ENCODE results near the gene CEP112.

Gene CEP112

GRCh38 chr17:65931246-65932149 lies 260.4 kb downstream of the CEP112 start:
- DNase-seq (ENCODE audit: low read depth), result no peak

- no peak for DNase-seq (ENCODE audit: low read depth)
Measured at GRCh38 chr17:65930140-65930730, 261.7 kb downstream of the CEP112 start.

- DNase-seq (ENCODE audit: low read depth), result no peak
Measured at GRCh38 chr17:65926599-65926998, 265.3 kb downstream of the CEP112 start.

GRCh38 chr17:65925606-65926307 lies 266.2 kb downstream of the CEP112 start:
- DNase-seq (ENCODE audit: low read depth), result no peak

- no peak for DNase-seq (ENCODE audit: low read depth)
Measured at GRCh38 chr17:65920996-65921395, 270.9 kb downstream of the CEP112 start.

GRCh38 chr17:65918916-65919315 lies 273.0 kb downstream of the CEP112 start:
- no peak for DNase-seq (ENCODE audit: low read depth)

- no peak for DNase-seq (ENCODE audit: low read depth)
Measured at GRCh38 chr17:65918500-65918899, 273.4 kb downstream of the CEP112 start.

GRCh38 chr17:65917560-65917959 lies 274.4 kb downstream of the CEP112 start:
- DNase-seq (ENCODE audit: low read depth), result no peak

- DNase-seq (ENCODE audit: low read depth), result no peak
Measured at GRCh38 chr17:65916425-65916824, 275.5 kb downstream of the CEP112 start.

- no peak for DNase-seq (ENCODE audit: low read depth)
Measured at GRCh38 chr17:65914784-65915342, 277.1 kb downstream of the CEP112 start.

- DNase-seq (ENCODE audit: low read depth), result no peak
Measured at GRCh38 chr17:65913326-65913850, 278.5 kb downstream of the CEP112 start.

- DNase-seq (ENCODE audit: low read depth), result no peak
Measured at GRCh38 chr17:65910836-65911235, 281.1 kb downstream of the CEP112 start.

GRCh38 chr17:65902831-65903522 lies 289.0 kb downstream of the CEP112 start:
- DNase-seq (ENCODE audit: low read depth), result no peak

- DNase-seq (ENCODE audit: low read depth), result no peak
Measured at GRCh38 chr17:65902155-65902554, 289.8 kb downstream of the CEP112 start.

- DNase-seq (ENCODE audit: low read depth), result no peak
Measured at GRCh38 chr17:65901394-65901793, 290.5 kb downstream of the CEP112 start.

- DNase-seq (ENCODE audit: low read depth), result no peak
Measured at GRCh38 chr17:65900216-65900615, 291.7 kb downstream of the CEP112 start.

- no peak for DNase-seq (ENCODE audit: low read depth)
Measured at GRCh38 chr17:65898651-65899050, 293.3 kb downstream of the CEP112 start.

GRCh38 chr17:65896889-65897288 lies 295.0 kb downstream of the CEP112 start:
- no peak for DNase-seq (ENCODE audit: low read depth)

- no peak for DNase-seq (ENCODE audit: low read depth)
Measured at GRCh38 chr17:65895969-65896368, 296.0 kb downstream of the CEP112 start.

- DNase-seq (ENCODE audit: low read depth), result no peak
Measured at GRCh38 chr17:65893692-65894279, 298.1 kb downstream of the CEP112 start.

- DNase-seq (ENCODE audit: low read depth), result no peak
Measured at GRCh38 chr17:65892912-65893377, 299.0 kb downstream of the CEP112 start.

Measured in activated gamma-delta T cell treated with anti-CD3 and anti-CD28 coated beads, Interleukin-2, amount 50 U/mL, for 16 hours (primary cell).